K562 (cell line): Measurements from ENCODE around the gene PAPSS2. TPM values are rescaled to one million over a fixed set of nuclear protein-coding genes. Genes with fewer than 3 reads are reported as not detected.

Source experiments
- ATAC-seq: fragments of 200-7000 bp; cut with Tn5 transposase; 3 replicates; pipeline ENCODE4 v1.9.1; 2020; ENCODE audit warnings: moderate library complexity
- BruUV-seq: library from RNA; stranded (reverse); fragments of 400-500 nt; replicated peaks from 2 replicates; lab custom pipeline; 2021; lab: Mats Ljungman, UMichigan
- CTCF ChIA-PET: fragments of 300-600 bp; formaldehyde crosslinking; extraction: SDS; loops from one replicate; lab custom pipeline; 2021; ENCODE audit warnings: low intra/inter-chr PET ratio; lab: Yijun Ruan, JAX
- POLR2A ChIA-PET: fragments of 300-600, 350-650 bp; sonication (Branson Sonifier 250); formaldehyde crosslinking; extraction: SDS; loops from one replicate; lab custom pipeline; 2021; ENCODE audit warnings: antibody characterized with exemption, inconsistent platforms; lab: Yijun Ruan, JAX
- DNase-seq, 4 experiments: peaks; one replicate each; pipeline versions ENCODE4 v3.0.0 to v3.0.0-alpha.2; 2011 to 2018; ENCODE audit warnings: low spot score in 3 of 4, mixed read lengths in 3 of 4; ENCODE audit errors: extremely low read depth in 1 of 4
- FAIRE-seq: peaks from 2 replicates; lab custom pipeline; 2011; peaks lifted over from hg19 to GRCh38; lab: Jason Lieb, UNC
- H2AFZ ChIP-seq: 2 replicates; pipeline ENCODE4 v1.6.0; 2011; ENCODE audit warnings: low read depth, low read length, control low read depth, inconsistent platforms
- H3K27ac ChIP-seq: fragments of 200-600 bp; 3 replicates; pipeline ENCODE4 v1.8.0; 2011; ENCODE audit warnings: low read depth, mild to moderate bottlenecking, control low read depth, inconsistent platforms, low read length, moderate library complexity, mixed read lengths; ENCODE audit errors: extremely low read depth
- H3K27me3 ChIP-seq, 2 experiments: fragments of 300-600 bp in 1 of 2; 2 replicates in 1 of 2; 3 replicates in 1 of 2; pipeline versions ENCODE4 v1.6.0 to v1.8.0; 2011; ENCODE audit warnings: inconsistent platforms in 2 of 2, low read length in 2 of 2, mild to moderate bottlenecking in 1 of 2, mixed read lengths in 1 of 2, moderate library complexity in 1 of 2; ENCODE audit not compliant: control insufficient read depth in 2 of 2, insufficient read depth in 2 of 2
- H3K36me3 ChIP-seq: fragments of 300-600 bp; 3 replicates; pipeline ENCODE4 v1.8.0; 2011; ENCODE audit warnings: mild to moderate bottlenecking, low read length, inconsistent platforms; ENCODE audit not compliant: control insufficient read depth, insufficient read depth
- H3K4me1 ChIP-seq, 2 experiments: fragments of 200-600 bp in 1 of 2; replicated peaks in 1 of 2; 2 replicates in 1 of 2; 3 replicates in 1 of 2; pipeline versions ENCODE4 v1.5.1 to v1.8.0; 2011; ENCODE audit warnings: inconsistent platforms in 2 of 2, low read length in 2 of 2, mild to moderate bottlenecking in 1 of 2, mixed read lengths in 1 of 2, moderate library complexity in 1 of 2; ENCODE audit not compliant: control insufficient read depth in 2 of 2, insufficient read depth in 2 of 2
- H3K4me2 ChIP-seq: 2 replicates; pipeline ENCODE4 v1.6.1; 2011; ENCODE audit warnings: low read length, control low read depth, inconsistent platforms, mixed read lengths; ENCODE audit not compliant: insufficient read depth
- H3K4me3 ChIP-seq: fragments of 200-600 bp; sonication (generic), shearing (Covaris generic); 2 replicates; pipeline ENCODE4 v1.5.1; 2016; ENCODE audit warnings: control low read depth, inconsistent platforms
- H3K79me2 ChIP-seq: fragments of 200-600 bp; 3 replicates; pipeline ENCODE4 v1.8.0; 2011; ENCODE audit warnings: low read length, inconsistent platforms; ENCODE audit not compliant: control insufficient read depth, insufficient read depth
- H3K9ac ChIP-seq, 2 experiments: 2 replicates each; pipeline versions ENCODE4 v1.6.0 to v1.6.1; 2011; ENCODE audit warnings: low read depth in 2 of 2, low read length in 2 of 2, control low read depth in 1 of 2, inconsistent platforms in 1 of 2, mild to moderate bottlenecking in 1 of 2, mixed read lengths in 1 of 2; ENCODE audit not compliant: insufficient read depth in 1 of 2
- H3K9me1 ChIP-seq: one replicate; pipeline ENCODE4 v1.6.0; 2011; ENCODE audit warnings: inconsistent platforms, mild to moderate bottlenecking, low read length, moderate library complexity; ENCODE audit not compliant: control insufficient read depth, insufficient read depth
- H3K9me3 ChIP-seq: replicated peaks from 2 replicates; pipeline ENCODE4 v1.5.1; 2011; ENCODE audit warnings: low read depth, low read length, inconsistent platforms; ENCODE audit not compliant: control insufficient read depth, insufficient read depth
- H4K20me1 ChIP-seq: replicated peaks from 2 replicates; pipeline ENCODE4 v1.6.1; 2011; ENCODE audit warnings: low read length, inconsistent platforms, mixed read lengths; ENCODE audit not compliant: control insufficient read depth, insufficient read depth
- ESRRB ChIP-seq: fragments of 250-450 bp; sonication (Bioruptor Pico); IDR thresholded peaks from 2 replicates; pipeline ENCODE4 v1.5.0; 2020; ENCODE audit warnings: mild to moderate bottlenecking, moderate library complexity, borderline replicate concordance
- FIP1L1 ChIP-seq: fragments of 200-400 bp; formaldehyde crosslinking; IDR thresholded peaks from 2 replicates; pipeline ENCODE4 v1.6.1; 2018; ENCODE audit warnings: mild to moderate bottlenecking, low read depth, low read length; ENCODE audit not compliant: poor library complexity, severe bottlenecking
- GTF2A2 ChIP-seq: IDR thresholded peaks from 2 replicates; pipeline ENCODE4 v1.6.1; 2016; ENCODE audit warnings: mild to moderate bottlenecking, missing genetic modification characterization, missing compliant biosample characterization
- HOMEZ ChIP-seq: fragments of 250-450 bp; sonication (Bioruptor Pico); IDR thresholded peaks from 2 replicates; pipeline ENCODE4 v1.4.0; 2020; ENCODE audit warnings: mild to moderate bottlenecking, moderate library complexity
- RFX5 ChIP-seq: IDR thresholded peaks from 2 replicates; pipeline ENCODE4 v1.6.1; 2011; ENCODE audit warnings: low read depth, mild to moderate bottlenecking, improper control_type of control experiment, low read length
- SLC30A9 ChIP-seq: fragments of 250-450 bp; sonication (Bioruptor Pico); IDR thresholded peaks from 2 replicates; pipeline ENCODE4 v1.8.0; 2022; ENCODE audit warnings: mild to moderate bottlenecking, moderate library complexity
- SMARCE1 ChIP-seq: fragments of 450-650 bp; IDR thresholded peaks from 2 replicates; pipeline ENCODE4 v1.7.1; 2016; ENCODE audit warnings: mild to moderate bottlenecking
- SRSF7 ChIP-seq: fragments of 200-400 bp; formaldehyde crosslinking; optimal IDR thresholded peaks from 2 replicates; pipeline ENCODE3; 2017; ENCODE audit warnings: mild to moderate bottlenecking, low read depth, low read length
- TFAP4 ChIP-seq: sonication (generic); formaldehyde crosslinking; IDR thresholded peaks from 2 replicates; pipeline ENCODE4 v1.8.0; 2022; ENCODE audit warnings: missing genetic modification reagents, mild to moderate bottlenecking, moderate library complexity, borderline replicate concordance
- WGBS: fragments of 100-300 bp; shearing (Covaris generic); methylation state at CpG from one replicate; pipeline ENCODE4 v1.1.6; 2016; ENCODE audit warnings: low coverage, mixed read lengths; ENCODE audit not compliant: insufficient coverage; ENCODE audit errors: missing lambda C conversion rate; 5-methylcytosine and 5-hydroxymethylcytosine counted together
- in situ Hi-C: fragments of 300-500 bp; cut with MboI; formaldehyde crosslinking; loops from 4 replicates; pipeline ENCODE4 v1.15.0; 2018; ENCODE audit warnings: inconsistent platforms, mixed read lengths
- intact Hi-C: fragments of 100-400 bp; cut with micrococcal nuclease; formaldehyde crosslinking; loops from 2 replicates; pipeline ENCODE4 v1.14.2; 2022
- polyA plus RNA-seq, 8 experiments: library from polyadenylated mRNA; depleted of rRNA in 4 of 8; stranded (reverse) in 5 of 8; unstranded in 3 of 8; fragments of >200 nt; fragmentation: Nextera tagmentation in 2 of 8; fragmentation: Illumina TruSeq in 1 of 8; extraction: Ambion mirVana in 2 of 8; extraction: Trizol in 1 of 8; gene quantifications; 2 replicates each; pipeline versions ENCODE4 v1.2.1 to v1.2.3, GENCODE V29; 2011 to 2014; ENCODE audit warnings: inconsistent platforms in 1 of 8, missing spikeins in 1 of 8
- total RNA-seq, 7 experiments: library from RNA; depleted of rRNA in 6 of 7; stranded (reverse); fragments of >200 nt in 6 of 7; fragmentation: Illumina TruSeq in 2 of 7; extraction: Trizol in 2 of 7; gene quantifications; 2 replicates each; pipeline versions ENCODE4 v1.2.1 to v1.2.3, GENCODE V29; 2011 to 2021; ENCODE audit warnings: low replicate concordance in 1 of 7

The PAPSS2 gene
- total and polyA plus RNA-seq, 9 of the 15 experiments (the other 6 are each of a cell fraction or from before 2014, with no cell fraction given) = 0.01 to 0.29 TPM; not detected in 7

GRCh38 chr10:87764072-87764934 lies 104.6 kb downstream of the PAPSS2 start:
- in situ Hi-C loops = no loop called here
- Histone ChIP-seq H3K4me1 (peaks cover 3 to 6% of the 10 kb centered on the region in 2 experiments; a peak in 3 of 5 replicates), H2AFZ (no peak overlapping the region), H3K79me2 (no peaks in the 10 kb centered on the region), H3K27me3 (no peaks in the 10 kb centered on the region), H3K9ac (no peak overlapping the region), H3K27ac (no peak overlapping the region), H4K20me1 (no peaks in the 10 kb centered on the region), H3K36me3 (peaks cover 50% of the 10 kb centered on the region; the same call in 1 of the 3 replicates), H3K4me2 (no peak overlapping the region), H3K9me1 (no peaks in the 10 kb centered on the region), H3K4me3 (no peak overlapping the region), H3K9me3 (no peaks in the 10 kb centered on the region)
- no TSS peak for BruUV-seq
- CTCF ChIA-PET = no interaction called here
- intact Hi-C loops = no loop called here
- no peak for TF ChIP-seq ESRRB
- no peak for TF ChIP-seq SLC30A9 (CRISPR knock-in tag)
- DNase-seq = no peak
- no peak for FAIRE-seq
- no peak for ATAC-seq
- WGBS = 88% methylated on average over 9 of the region's 13 CpGs
- POLR2A ChIA-PET = no interaction called here

GRCh38 chr10:87765666-87766376 lies 106.1 kb downstream of the PAPSS2 start:
- H3K79me2 ChIP-seq = no peaks in the 10 kb centered on the region
- no peak overlapping the region for H3K27ac ChIP-seq
- no peak for ATAC-seq
- intact Hi-C loops (no loop called here), in situ Hi-C loops (no loop called here)
- ChIA-PET CTCF (no interaction called here), POLR2A (no interaction called here)
- no peak overlapping the region for H3K9ac ChIP-seq
- H3K9me1 ChIP-seq = no peaks in the 10 kb centered on the region
- H3K4me2 ChIP-seq = no peak overlapping the region
- no peak overlapping the region for H3K4me3 ChIP-seq
- no peaks in the 10 kb centered on the region for H3K9me3 ChIP-seq
- DNase-seq = no peak
- TF ChIP-seq TFAP4 (CRISPR knock-in tag) (no peak), ESRRB (no peak), FIP1L1 (no peak), SMARCE1 (no peak), GTF2A2 (tag) (no peak), SRSF7 (no peak), RFX5 (no peak), HOMEZ (CRISPR knock-in tag) (no peak)
- WGBS = 96% methylated on average over 5 of the region's 5 CpGs
- FAIRE-seq = no peak
- H3K36me3 ChIP-seq = peaks cover 48% of the 10 kb centered on the region; the same call in 1 of the 3 replicates
- H4K20me1 ChIP-seq = no peaks in the 10 kb centered on the region
- no peaks in the 10 kb centered on the region for H3K27me3 ChIP-seq
- no TSS peak for BruUV-seq
- peaks cover 3 to 6% of the 10 kb centered on the region in 2 experiments; a peak in 3 of 5 replicates for H3K4me1 ChIP-seq
- H2AFZ ChIP-seq = no peak overlapping the region
